ENCODE results near the gene FBXW4. TPM values are rescaled to one million over a fixed set of nuclear protein-coding genes. Genes with fewer than 3 reads are reported as not detected.

The FBXW4 gene
- total and polyA plus RNA-seq, 9 of the 15 experiments (the other 6 are each of a cell fraction or from before 2014, with no cell fraction given), result 1.0 to 10.6 (median 5.4) TPM

- TF ChIP-seq SETDB1 (IDR thresholded peaks at IDR 0.05; ENCODE audit: low read length) (no peak), SMARCA4 (IDR thresholded peaks at IDR 0.05) (peak; percentile 92), TRIM28 (IDR thresholded peaks at IDR 0.05) (no peak), SP1 (CRISPR knock-in tag; IDR thresholded peaks at IDR 0.05) (no peak; the same call in 1 of the 2 replicates), HMGN3 (IDR thresholded peaks at IDR 0.05; ENCODE audit: borderline replicate concordance, extremely low read depth, insufficient read length, low read depth, low read length) (no peak), NRF1 (conservative IDR thresholded peaks at IDR 0.05 in 1 of 2, IDR thresholded peaks at IDR 0.05 in 1 of 2) (no peak), KDM1A (IDR thresholded peaks at IDR 0.05) (0 out of 4 replicates have a peak, but pooled peaks have one; percentile 39 to 53), CEBPZ (IDR thresholded peaks at IDR 0.05; ENCODE audit: borderline replicate concordance, low read depth, low read length) (no peak), ESRRA (IDR thresholded peaks at IDR 0.05; ENCODE audit: borderline replicate concordance, low read depth) (no peak), TCF3 (CRISPR knock-in tag; IDR thresholded peaks at IDR 0.05) (peak; percentile 97), ZNF507 (tag; conservative IDR thresholded peaks at IDR 0.05) (no peak), ZNF407 (IDR thresholded peaks at IDR 0.05; ENCODE audit: low read depth) (no peak), RAD21 (CRISPR knock-in tag; conservative IDR thresholded peaks at IDR 0.05 in 1 of 2, IDR thresholded peaks at IDR 0.05 in 1 of 2) (no peak), BRF2 (IDR thresholded peaks at IDR 0.05; ENCODE audit: borderline replicate concordance, insufficient read depth, insufficient read length) (no peak), ZNF830 (CRISPR knock-in tag; IDR thresholded peaks at IDR 0.05) (no peak), KDM4B (IDR thresholded peaks at IDR 0.05; ENCODE audit: borderline replicate concordance in 2 of 2, low read depth in 1 of 2) (no peak)
Observed at GRCh38 chr10:101575580-101576210, 119.3 kb downstream of the FBXW4 start (continued).

Data from K562 (cell line).